SW480 (cell line): ENCODE data around the gene FOSL1.

ENCODE experiments used
- DNase-seq: peaks from one replicate; pipeline ENCODE4 v3.0.0-alpha.2; 2016; ENCODE audit warnings: low spot score

Gene FOSL1

GRCh38 chr11:65900125-65900898 is at the start of gene FOSL1:
TSS of gene FOSL1 (minus strand) at chr11:65900388. CDS start at chr11:65900339, 49 bp downstream.
- peak; percentile 99 for DNase-seq

- no peak for DNase-seq
Measured at GRCh38 chr11:65947603-65948125, 47.5 kb upstream of the FOSL1 start.

DNA sequence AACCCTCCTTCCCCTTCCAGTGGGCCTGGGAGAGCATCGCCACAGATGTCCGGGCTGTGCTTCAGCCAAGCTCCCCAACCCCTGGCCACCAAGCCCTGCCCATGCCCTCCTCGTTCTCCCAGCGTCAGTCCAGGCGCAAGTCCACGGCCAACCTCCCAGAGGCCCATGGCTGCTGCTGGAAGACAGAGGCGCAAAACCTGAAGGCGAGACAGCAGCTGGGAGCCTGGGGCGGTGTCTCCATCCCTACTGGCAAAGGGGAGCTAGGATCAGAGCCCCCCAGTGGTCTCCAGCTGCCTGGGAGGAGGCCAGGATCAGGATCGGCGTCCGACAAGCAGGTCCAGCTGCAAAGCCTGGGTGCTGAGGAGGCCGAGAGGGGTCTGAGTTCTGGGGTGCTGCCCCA is 46.9 kb upstream of the FOSL1 start:
- no peak for DNase-seq

GRCh38 chr11:65946655-65947054 is 46.5 kb upstream of the FOSL1 start:
- no peak for DNase-seq

DNA sequence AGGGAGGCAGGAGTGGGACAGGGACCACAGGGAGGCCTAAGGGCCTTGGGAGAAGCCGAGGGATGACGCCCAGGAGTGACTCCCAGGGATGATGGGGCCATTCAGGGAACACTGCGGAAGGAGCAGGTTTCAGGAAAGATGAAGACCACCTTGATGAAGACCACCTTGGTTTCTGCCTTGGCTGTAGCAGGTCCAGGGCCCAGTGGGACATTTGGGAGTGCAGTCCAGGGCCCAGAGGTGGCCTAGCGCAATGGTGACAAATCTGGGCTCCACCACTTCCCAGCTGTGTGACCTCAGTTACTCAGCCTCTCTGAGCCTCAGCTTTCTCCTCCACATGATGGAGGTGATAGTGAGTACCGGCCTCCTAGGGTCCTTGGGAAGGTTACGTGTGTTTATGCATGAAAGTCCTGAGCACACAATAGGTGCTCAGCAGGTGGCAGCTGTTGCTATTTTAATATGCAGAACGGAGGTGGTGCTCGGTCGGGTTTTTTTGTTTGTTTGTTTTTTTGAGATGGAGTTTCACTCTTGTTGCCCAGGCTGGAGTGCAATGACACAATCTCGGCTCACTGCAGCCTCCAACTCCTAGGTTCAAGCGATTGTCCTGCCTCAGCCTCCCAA is 45.9 kb upstream of the FOSL1 start:
- no peak for DNase-seq

DNA sequence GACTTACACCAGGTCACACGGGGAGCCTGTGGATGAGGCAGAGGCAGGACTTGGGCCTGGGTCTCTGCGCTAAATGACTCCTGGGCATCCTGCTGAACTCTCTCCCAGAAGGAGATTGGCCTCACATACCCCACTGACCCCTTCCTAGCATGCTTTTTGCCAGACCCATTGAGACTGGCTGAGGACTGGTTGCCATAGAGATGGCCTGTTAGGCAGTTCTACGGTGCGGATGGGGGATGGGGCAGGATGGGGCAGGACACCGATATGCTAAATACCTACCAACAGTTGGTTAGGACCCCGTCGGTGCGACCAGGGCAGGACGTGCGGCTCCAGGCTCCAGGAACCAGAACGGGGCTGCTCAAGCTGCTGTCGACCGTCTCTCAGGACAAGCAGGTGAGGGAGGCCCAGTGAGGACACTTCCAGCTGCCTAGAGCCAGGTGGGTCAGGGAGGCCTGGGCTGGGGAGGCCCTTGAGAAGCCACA is 45.3 kb upstream of the FOSL1 start, which contains the start of gene TSGA10IP:
Gene TSGA10IP, plus strand, starts transcription at position 51 of the 482 bp plus-strand sequence. Its CDS starts 196 bp downstream, at position 247.
- DNase-seq, result no peak

- DNase-seq, result no peak
Measured at GRCh38 chr11:65944767-65945166, 44.6 kb upstream of the FOSL1 start.

- no peak for DNase-seq
Measured at GRCh38 chr11:65944191-65944590, 44.0 kb upstream of the FOSL1 start.

DNA sequence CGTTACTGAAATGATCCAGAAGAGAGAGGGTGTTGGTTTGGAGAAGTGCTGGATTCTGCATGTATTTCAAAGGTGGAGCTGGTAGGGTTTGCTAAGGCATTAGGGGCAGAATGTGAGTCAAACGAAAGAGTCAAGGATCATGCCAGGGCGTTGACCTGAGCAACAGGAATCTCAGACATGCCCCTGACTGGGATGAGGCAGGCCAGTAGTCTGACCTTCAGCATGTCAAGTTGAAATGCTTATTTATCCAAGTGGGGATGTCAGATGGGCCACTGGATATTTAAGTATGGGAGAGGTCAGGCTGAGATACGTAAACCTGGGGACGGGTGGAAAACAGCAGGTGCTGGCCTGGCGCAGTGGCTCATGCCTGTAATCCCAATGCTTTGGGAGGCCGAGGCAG is 42.3 kb upstream of the FOSL1 start:
- no peak for DNase-seq

GRCh38 chr11:65941720-65942310 is 41.6 kb upstream of the FOSL1 start:
- no peak for DNase-seq

DNA sequence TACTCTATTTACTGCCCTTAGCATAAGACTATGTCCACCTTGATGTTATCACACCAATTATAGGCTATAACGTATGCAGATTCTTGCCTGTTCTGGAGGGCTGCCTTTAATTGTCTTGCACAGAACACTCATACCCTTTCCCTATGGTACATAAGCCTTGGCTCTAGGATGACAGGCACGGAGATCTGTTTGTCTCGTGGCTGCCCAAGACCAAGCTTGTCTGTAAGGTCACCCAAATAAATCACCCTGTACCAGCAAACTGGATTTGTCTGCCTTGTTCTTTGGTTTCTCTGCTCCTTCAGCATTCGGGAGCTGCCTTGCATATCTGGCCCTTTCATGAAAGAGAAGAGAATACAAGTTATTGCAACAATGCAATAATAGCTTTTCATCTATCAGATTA is 37.6 kb upstream of the FOSL1 start:
- no peak for DNase-seq

DNA sequence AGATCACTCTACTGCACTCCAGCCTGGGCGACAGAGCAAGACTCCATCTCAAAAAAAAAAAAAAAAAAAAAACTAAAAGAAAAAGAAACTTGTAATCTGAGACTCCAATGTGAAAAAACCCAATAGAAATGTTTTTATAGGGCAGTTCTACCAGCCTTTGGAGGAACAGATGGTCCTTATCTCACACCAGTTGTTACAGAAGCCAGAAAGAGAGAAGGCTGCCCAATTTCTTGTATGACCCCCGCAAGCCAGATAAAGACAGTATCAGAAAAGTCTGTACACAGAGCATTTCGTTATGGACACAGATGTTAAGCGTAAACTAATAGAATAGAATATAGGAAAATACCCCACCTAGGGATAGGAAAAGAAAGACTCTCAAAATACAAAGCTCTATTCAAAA is 33.8 kb upstream of the FOSL1 start:
- no peak for DNase-seq

DNA sequence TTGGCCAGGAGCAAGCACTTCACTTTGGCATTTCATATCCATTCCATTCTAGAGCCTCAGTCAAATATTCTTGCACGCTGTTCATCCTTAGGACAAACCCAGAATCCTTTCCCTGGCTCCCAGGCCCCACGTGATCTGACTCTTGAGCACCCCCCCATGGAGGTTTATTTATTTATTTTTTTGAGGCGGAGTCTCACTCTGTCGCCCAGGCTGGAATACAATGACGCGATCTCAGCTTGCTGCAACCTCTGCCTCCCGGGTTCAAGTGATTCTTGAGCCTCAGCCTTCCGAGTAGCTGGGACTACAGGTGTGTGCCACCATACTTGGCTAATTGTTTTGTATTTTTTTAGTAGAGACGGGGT is 32.4 kb upstream of the FOSL1 start:
- DNase-seq, result no peak

DNA sequence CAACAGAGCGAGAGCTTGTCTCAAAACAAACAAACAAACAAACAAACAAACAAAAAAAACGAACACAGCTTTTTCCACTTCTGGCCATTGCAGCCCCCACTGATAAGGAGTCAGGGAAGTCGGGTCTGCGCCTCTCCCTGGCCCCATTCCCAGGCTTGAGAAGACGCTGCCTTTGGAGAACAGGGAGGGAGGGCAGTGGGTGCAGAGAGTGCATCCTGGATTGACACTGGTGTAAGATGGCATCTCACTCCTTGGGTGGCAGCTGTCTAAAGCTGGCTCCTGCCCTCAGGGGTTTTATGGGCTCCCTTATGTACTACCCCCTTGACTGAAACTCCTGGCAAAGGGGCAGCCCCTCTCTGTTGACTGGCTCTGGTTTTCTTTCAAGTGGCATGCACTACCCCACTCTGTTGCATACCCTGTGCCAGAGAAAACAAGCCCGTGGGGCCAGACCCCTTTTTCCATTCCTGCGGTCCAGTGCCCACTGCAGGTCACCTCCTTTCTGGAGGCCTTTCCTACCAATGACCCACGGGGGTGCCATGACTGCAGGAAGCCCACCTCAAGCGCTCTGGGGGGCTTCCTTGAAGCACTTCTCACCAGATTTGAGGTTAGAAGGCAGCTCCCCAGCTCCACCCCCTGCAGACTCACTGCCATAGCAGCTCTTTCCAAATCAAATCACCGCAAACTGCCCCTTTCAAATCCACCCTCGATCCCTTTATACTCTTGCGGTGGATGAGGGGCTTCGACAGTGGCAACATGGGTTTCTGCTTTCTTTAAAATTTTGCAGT is 31.8 kb upstream of the FOSL1 start:
- DNase-seq, result no peak

- no peak for DNase-seq
Measured at GRCh38 chr11:65928667-65929066, 28.5 kb upstream of the FOSL1 start.

GRCh38 chr11:65927904-65928397 is 27.8 kb upstream of the FOSL1 start:
- DNase-seq, result no peak

DNA sequence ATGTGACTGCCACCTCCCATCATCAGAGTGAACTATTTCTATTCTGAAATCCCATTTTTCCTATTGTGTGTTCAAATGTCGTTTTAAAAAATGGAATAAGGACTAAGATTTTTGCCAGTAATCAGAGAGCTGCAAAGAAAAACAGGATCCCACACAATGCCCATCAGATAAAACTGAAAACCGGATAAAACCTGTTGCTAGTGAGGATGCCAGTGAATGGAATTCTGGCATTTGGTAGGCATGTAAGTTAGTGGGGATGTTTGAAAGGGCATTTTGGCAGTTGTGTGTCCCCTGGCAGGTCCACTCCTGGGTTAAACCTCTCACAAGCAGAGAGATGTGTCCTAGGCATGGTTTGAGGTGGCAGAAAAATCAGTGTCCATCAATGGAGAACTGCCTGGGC is 25.2 kb upstream of the FOSL1 start:
- DNase-seq, result no peak

- DNase-seq, result no peak
Measured at GRCh38 chr11:65922565-65922964, 22.4 kb upstream of the FOSL1 start.

- DNase-seq, result no peak
Measured at GRCh38 chr11:65921876-65922275, 21.7 kb upstream of the FOSL1 start.

DNA sequence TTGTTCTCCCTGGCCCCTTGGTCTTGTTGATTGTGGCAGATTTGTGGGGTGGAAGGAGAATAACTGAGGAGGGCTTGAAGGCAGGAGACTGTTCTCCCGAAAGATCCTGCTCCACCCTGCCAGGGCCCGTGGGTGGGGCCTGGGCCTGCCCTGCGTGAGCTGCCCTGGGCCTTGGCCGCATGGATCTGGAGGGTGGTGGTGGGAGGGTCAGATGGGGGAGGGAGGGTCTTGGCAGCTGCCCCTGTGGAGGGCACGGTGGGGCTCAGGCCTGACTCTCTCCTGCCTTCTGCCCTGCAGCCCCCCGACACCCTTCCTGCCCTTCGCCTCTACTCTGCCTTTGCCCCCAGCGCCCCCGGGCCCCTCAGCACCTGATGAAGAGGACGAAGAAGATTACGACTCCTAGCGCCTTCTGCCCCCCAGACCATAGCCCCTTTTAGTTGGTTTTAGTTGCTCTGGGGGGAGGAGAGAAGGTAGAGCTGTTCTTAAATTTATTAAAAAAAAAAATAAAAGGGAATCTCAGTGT is 20.9 kb upstream of the FOSL1 start:
- DNase-seq, result no peak

GRCh38 chr11:65920372-65920802 is 20.2 kb upstream of the FOSL1 start:
- no peak for DNase-seq
